ENCODE measurements around the gene WDR1. TPM values are rescaled to one million over a fixed set of nuclear protein-coding genes. Genes with fewer than 3 reads are reported as not detected.

The WDR1 gene
- total RNA-seq, 2 experiments from 2014 or later = 77.6 to 152 TPM

GRCh38 chr4:10072420-10073017 is 44.1 kb downstream of the WDR1 start:
- peaks cover 55% of the 10 kb centered on the region for H3K36me3 ChIP-seq (ENCODE audit: insufficient read depth, low read length)
- H3K4me1 ChIP-seq (ENCODE audit: insufficient read depth, low read length, poor library complexity, severe bottlenecking) = no peaks in the 10 kb centered on the region
- H3K9me3 ChIP-seq (ENCODE audit: low read length) = no peaks in the 10 kb centered on the region
- H3K27ac ChIP-seq (ENCODE audit: low read depth, low read length, poor library complexity, severe bottlenecking) = no peak overlapping the region
- POLR2A ChIA-PET = interaction anchor here (0.7 to 0.8 kb wide), 2 partner anchors 12 to 417 kb away, joined by 3 read pairs; no protein-coding TSS in a partner anchor
- H4K20me1 ChIP-seq (ENCODE audit: insufficient read depth, low read length) = no peaks in the 10 kb centered on the region
- TF ChIP-seq CTCF (conservative IDR thresholded peaks at IDR 0.05; ENCODE audit: low read length) (no peak), EZH2phosphoT487 (IDR thresholded peaks at IDR 0.05; ENCODE audit: borderline replicate concordance, low read depth, low read length) (no peak)
- no peak for DNase-seq (ENCODE audit: low spot score)
- H3K4me2 ChIP-seq (ENCODE audit: low read length) = no peak overlapping the region
- no TSS peak for BruUV-seq (replicated peaks)
- no peaks in the 10 kb centered on the region for H3K9me2 ChIP-seq (ENCODE audit: insufficient read depth, low read length)
- no peak overlapping the region for H3K4me3 ChIP-seq (ENCODE audit: low read depth, low read length, poor library complexity, severe bottlenecking)
- CTCF ChIA-PET (ENCODE audit: unreplicated experiment) = no interaction called here
- H3K79me2 ChIP-seq (ENCODE audit: insufficient read depth, low read depth, low read length) = no peaks in the 10 kb centered on the region
- intact Hi-C loops (cut with micrococcal nuclease; ENCODE audit: unreplicated experiment) = no loop called here
- no peak overlapping the region for H2AFZ ChIP-seq (ENCODE audit: low read length)

- Histone ChIP-seq H3K4me1 (ENCODE audit: insufficient read depth, low read length, poor library complexity, severe bottlenecking) (no peaks in the 10 kb centered on the region), H3K27ac (ENCODE audit: low read depth, low read length, poor library complexity, severe bottlenecking) (no peak overlapping the region), H3K36me3 (ENCODE audit: insufficient read depth, low read length) (peaks cover 22% of the 10 kb centered on the region), H2AFZ (ENCODE audit: low read length) (no peak overlapping the region), H3K9me3 (ENCODE audit: low read length) (no peaks in the 10 kb centered on the region), H3K4me2 (ENCODE audit: low read length) (no peak overlapping the region), H4K20me1 (ENCODE audit: insufficient read depth, low read length) (no peaks in the 10 kb centered on the region), H3K4me3 (ENCODE audit: low read depth, low read length, poor library complexity, severe bottlenecking) (no peak overlapping the region), H3K9me2 (ENCODE audit: insufficient read depth, low read length) (no peaks in the 10 kb centered on the region), H3K79me2 (ENCODE audit: insufficient read depth, low read depth, low read length) (no peaks in the 10 kb centered on the region)
- DNase-seq (ENCODE audit: low spot score) = no peak
- TF ChIP-seq CTCF (conservative IDR thresholded peaks at IDR 0.05; ENCODE audit: low read length) (no peak), EZH2phosphoT487 (IDR thresholded peaks at IDR 0.05; ENCODE audit: borderline replicate concordance, low read depth, low read length) (no peak)
- ChIA-PET CTCF (ENCODE audit: unreplicated experiment) (no interaction called here), POLR2A (no interaction called here)
- no TSS peak for BruUV-seq (replicated peaks)
- intact Hi-C loops (cut with micrococcal nuclease; ENCODE audit: unreplicated experiment) = no loop called here
Observed at GRCh38 chr4:10069075-10069642, 47.4 kb downstream of the WDR1 start.
